ENCODE data around the gene NEGR1.

- TF ChIP-seq CEBPB (IDR thresholded peaks at IDR 0.05; ENCODE audit: low read depth), result no peak
- no peak for TF ChIP-seq CTCF (IDR thresholded peaks at IDR 0.05 in 2 of 3, conservative IDR thresholded peaks at IDR 0.05 in 1 of 3; ENCODE audit: borderline replicate concordance in 1 of 3, insufficient read depth in 1 of 3, low read depth in 2 of 3, low read length in 2 of 3)
- no peak for TF ChIP-seq POLR2AphosphoS5 (IDR thresholded peaks at IDR 0.05; ENCODE audit: low read depth, low read length)
- TF ChIP-seq MAX (IDR thresholded peaks at IDR 0.05), result no peak
- TF ChIP-seq RAD21 (IDR thresholded peaks at IDR 0.05; ENCODE audit: low read depth), result no peak
- TF ChIP-seq YY1 (IDR thresholded peaks at IDR 0.05; ENCODE audit: extremely low read depth, insufficient replicate concordance, low read depth, low read length), result no peak
- TF ChIP-seq ATF3 (IDR thresholded peaks at IDR 0.05), result no peak
- TF ChIP-seq POLR2A (IDR thresholded peaks at IDR 0.05; ENCODE audit: borderline replicate concordance, extremely low read depth, insufficient read depth, insufficient read length), result no peak
- no peak for TF ChIP-seq CBX3 (IDR thresholded peaks at IDR 0.05; ENCODE audit: low read depth)
- TF ChIP-seq EZH2phosphoT487 (IDR thresholded peaks at IDR 0.05; ENCODE audit: borderline replicate concordance), result no peak
- no peak for TF ChIP-seq SIN3A (IDR thresholded peaks at IDR 0.05; ENCODE audit: low read depth)
These were observed 688.8 kb downstream of the NEGR1 start for GRCh38 chr1:71593523-71593922.
